ENCODE data around the gene SLC39A5. TPM values are rescaled to one million over a fixed set of nuclear protein-coding genes. Genes with fewer than 3 reads are reported as not detected.

The SLC39A5 gene
- under 0.01 and 0.28 TPM in 2 replicates for total RNA-seq

GRCh38 chr12:56229916-56230431 lies at the start of gene SLC39A5:
SLC39A5 (plus strand) TSS chr12:56230051; CDS start chr12:56231275, 1,224 bp downstream.

GRCh38 chr12:56189099-56189917 lies 40.5 kb upstream of the SLC39A5 start, which contains the start of gene SMARCC2:
SMARCC2 (minus strand) TSS chr12:56189483; CDS start chr12:56189461, 22 bp downstream.

DNA sequence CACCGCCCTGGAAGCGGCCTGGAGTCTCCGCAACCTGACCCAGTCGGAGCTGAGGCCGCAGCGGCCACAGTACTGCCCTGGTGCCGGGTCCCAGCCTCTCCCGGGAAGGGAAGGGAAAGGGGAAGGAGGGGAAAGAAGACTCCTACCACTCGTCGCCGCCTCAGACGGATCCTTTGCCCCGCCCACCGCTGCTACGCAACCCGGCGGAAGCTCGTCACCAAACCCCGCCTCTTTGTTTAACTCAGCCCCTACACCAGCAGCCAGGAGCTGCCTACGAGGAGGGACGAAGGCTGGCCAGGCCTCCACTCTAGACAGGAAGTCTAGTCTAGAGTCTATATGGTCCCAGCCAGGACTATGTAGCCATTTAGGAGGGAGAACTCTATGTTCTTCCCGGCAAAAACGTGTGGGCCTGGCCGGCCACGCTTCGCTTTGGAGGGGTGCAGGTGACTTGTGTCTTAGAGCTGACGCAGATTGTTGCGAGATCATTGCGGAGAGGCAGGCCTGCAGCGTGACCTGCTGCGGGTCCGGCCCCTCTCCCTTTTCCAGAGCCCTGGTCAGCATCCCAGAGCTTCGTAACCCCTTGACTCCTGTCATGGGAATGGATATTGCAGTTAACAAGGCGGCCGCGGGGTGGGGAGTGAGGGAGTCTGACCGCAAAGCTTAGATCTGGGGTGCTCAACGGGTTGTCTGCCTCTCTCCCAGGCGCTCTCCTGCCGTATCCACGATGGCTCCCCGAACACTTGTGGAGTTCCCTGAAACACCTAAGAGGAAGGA lies 7.9 kb upstream of the SLC39A5 start, which contains the start of gene RNF41:
Gene RNF41 (minus strand): TSS at position 166 of the 774 bp plus-strand sequence. CDS start 7,875 bp downstream, outside the sequence.

DNA sequence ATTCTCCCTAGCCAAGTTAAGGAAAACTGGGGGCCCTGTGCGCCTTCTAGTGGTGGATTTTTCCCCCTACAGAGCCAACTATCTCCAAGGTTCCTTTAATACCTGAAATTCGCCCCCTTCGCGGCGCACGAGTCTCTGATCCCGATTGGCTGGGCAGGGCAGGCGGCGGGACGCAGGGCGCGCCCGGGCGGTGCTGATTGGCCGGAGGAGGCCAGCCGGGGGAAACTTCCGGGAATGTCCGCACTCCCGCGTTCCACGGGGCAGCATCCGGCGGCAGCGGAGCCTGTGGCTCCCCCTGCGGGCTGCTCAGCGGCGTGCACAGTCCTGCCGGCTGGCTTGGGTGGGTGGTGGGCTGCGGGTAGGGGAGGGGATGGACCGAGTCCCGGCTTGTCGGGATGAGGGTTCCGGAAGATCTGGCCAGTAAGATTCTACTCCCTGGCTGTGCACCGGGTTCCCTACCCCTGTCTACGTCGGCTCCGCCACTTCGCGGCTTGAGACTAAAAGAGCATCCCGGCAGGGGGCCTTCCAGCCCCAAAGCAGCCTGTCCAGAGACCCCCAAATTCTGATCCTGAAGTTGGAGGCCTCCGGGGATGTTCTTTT lies 5.6 kb upstream of the SLC39A5 start, which contains the start of gene NABP2:
Gene NABP2 (plus strand): TSS at position 241 of the 600 bp plus-strand sequence. CDS start 515 bp downstream, outside the sequence.

DNA sequence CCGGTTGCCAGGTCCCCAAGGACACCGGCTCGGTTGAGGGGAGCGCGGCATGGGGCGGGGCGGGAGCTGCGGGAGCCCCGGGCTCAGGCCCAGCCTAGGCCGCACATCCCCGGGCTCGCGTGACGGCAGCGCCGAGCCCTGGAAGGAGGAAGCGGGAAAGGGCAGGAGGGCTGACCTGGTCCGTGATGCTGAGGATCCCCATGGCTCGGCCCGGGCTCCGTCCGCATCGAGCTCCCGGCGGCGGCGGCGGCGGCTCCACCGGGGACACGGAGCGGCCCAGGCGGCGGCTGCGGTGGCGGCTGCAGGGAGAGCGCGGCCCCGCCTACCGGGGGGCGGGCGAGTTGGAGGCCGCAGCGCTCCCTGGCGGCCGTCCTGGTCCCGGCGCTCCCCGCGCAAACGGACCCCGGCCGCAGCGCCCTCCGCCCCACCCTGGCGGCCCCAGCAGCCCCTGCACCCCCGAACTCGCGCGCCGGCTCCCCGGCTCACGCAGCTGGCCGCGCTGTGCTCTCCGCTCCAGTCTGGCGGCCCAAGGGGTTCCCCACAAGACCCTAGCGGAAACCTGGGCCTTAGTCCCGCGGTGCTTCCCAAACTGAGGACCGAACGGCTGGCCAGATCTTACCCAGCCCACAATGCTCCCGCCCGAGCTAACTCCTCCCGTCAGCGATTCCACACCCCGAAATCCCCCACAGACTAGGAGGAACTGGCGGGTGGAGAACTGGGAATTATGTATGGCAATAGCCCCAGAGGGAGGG lies 28.4 kb downstream of the SLC39A5 start, which contains the start of gene ANKRD52:
Gene ANKRD52 (minus strand): TSS at position 317 of the 752 bp plus-strand sequence. CDS start 115 bp downstream, at position 202.

DNA sequence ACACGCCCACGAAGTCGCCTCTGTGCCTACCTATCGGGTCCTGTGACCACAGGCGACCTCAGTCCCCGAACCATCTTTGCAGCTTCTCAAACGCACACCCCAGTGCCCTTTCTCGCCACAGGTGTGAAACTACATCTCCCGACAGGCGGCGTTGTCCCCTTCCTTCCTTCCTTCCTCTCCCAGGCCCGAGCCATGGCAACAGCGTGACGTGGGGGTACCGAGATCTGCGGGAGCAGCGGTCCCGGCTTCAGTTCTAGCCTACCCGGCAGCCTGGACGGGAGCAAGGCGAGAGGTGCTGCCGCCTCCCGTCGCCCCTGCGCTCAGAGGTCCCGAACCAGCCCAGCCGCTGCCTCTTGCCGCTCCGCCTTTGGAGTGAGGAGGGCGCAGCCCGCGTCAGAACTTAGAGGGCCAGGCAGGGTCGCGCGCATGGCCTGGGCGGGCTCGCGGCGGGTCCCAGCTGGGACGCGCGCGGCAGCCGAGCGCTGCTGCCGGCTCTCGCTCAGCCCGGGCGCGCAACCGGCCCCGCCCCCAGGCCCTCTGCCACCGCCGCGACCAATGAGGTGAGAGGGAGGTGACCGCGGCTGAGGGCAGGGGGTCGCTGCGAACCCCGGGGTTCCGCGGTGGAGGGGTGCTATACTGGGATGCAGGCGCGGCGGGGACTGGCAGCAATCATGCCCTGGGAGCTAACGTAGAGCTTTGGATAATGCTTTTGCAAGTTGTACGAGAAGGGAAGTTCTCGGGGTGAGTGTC lies 37.0 kb downstream of the SLC39A5 start, which contains the start of gene COQ10A:
Gene COQ10A (plus strand): TSS at position 250 of the 750 bp plus-strand sequence. CDS start 177 bp downstream, at position 427.

Other genes starting within 250 kb of the SLC39A5 start
- gene SUOX, start 232.8 kb upstream of the SLC39A5 start, total RNA-seq = 3.4 and 4.9 TPM in 2 replicates
- 0.34 and 1.1 TPM in 2 replicates for gene IKZF4, start 209.0 kb upstream of the SLC39A5 start, total RNA-seq
- gene RPS26, start 188.1 kb upstream of the SLC39A5 start, total RNA-seq = 55.4 and 78.7 TPM in 2 replicates
- 35.2 and 43.9 TPM in 2 replicates for gene ERBB3, start 149.9 kb upstream of the SLC39A5 start, total RNA-seq
- 229 and 242 TPM in 2 replicates for gene PA2G4, start 125.5 kb upstream of the SLC39A5 start, total RNA-seq
- 2,819 and 3,070 TPM in 2 replicates for gene RPL41, start 113.4 kb upstream of the SLC39A5 start, total RNA-seq
- gene ZC3H10, start 111.8 kb upstream of the SLC39A5 start, total RNA-seq = 2.2 and 4.8 TPM in 2 replicates
- 235 and 281 TPM in 2 replicates for gene ESYT1, start 101.8 kb upstream of the SLC39A5 start, total RNA-seq
- 18.1 and 22.6 TPM in 2 replicates for gene MYL6B, start 77.5 kb upstream of the SLC39A5 start, total RNA-seq
- 432 and 539 TPM in 2 replicates for gene MYL6, start 71.7 kb upstream of the SLC39A5 start, total RNA-seq
- gene SMARCC2, start 40.6 kb upstream of the SLC39A5 start, total RNA-seq = 16.7 and 41.8 TPM in 2 replicates
- gene RNF41, start 8.1 kb upstream of the SLC39A5 start, total RNA-seq = 124 and 160 TPM in 2 replicates
- gene NABP2, start 5.7 kb upstream of the SLC39A5 start, total RNA-seq = 24.6 and 35.9 TPM in 2 replicates
- 10.6 and 40.3 TPM in 2 replicates for gene ANKRD52, start 28.3 kb downstream of the SLC39A5 start, total RNA-seq
- gene COQ10A, start 36.9 kb downstream of the SLC39A5 start, total RNA-seq = 2.9 and 4.1 TPM in 2 replicates
- gene CS, start 70.3 kb downstream of the SLC39A5 start, total RNA-seq = 106 and 188 TPM in 2 replicates
- 51.6 and 53.0 TPM in 2 replicates for gene CNPY2, start 85.9 kb downstream of the SLC39A5 start, total RNA-seq
- 21.9 and 27.0 TPM in 2 replicates for gene PAN2, start 103.9 kb downstream of the SLC39A5 start, total RNA-seq
- 0.21 and 0.34 TPM in 2 replicates for gene IL23A, start 108.8 kb downstream of the SLC39A5 start, total RNA-seq
- 56.0 and 105 TPM in 2 replicates for gene STAT2, start 130.1 kb downstream of the SLC39A5 start, total RNA-seq
- not detected in 2 replicates for gene APOF, start 132.8 kb downstream of the SLC39A5 start, total RNA-seq
- gene TIMELESS, start 219.4 kb downstream of the SLC39A5 start, total RNA-seq = 6.8 and 7.1 TPM in 2 replicates
- gene MIP, start 224.6 kb downstream of the SLC39A5 start, total RNA-seq = not detected in 2 replicates
- gene SPRYD4, start 238.5 kb downstream of the SLC39A5 start, total RNA-seq = 1.0 and 1.1 TPM in 2 replicates